ENCODE data around the gene FKBP14.

FKBP14 gene

GRCh38 chr7:30029696-30030095 lies 3.2 kb upstream of the FKBP14 start:
- Histone ChIP-seq H3K36me3 (ENCODE audit: low read depth) (peaks cover 7% of the 10 kb centered on the region; the same call in 1 of the 2 replicates), H3K4me3 (ENCODE audit: severe bottlenecking) (peak overlapping the region; percentile 78), H3K4me1 (ENCODE audit: insufficient read depth, poor library complexity, severe bottlenecking) (peaks cover 17% of the 10 kb centered on the region), H3K27ac (ENCODE audit: poor library complexity, severe bottlenecking) (no peak overlapping the region), H3K9me3 (ENCODE audit: severe bottlenecking) (no peaks in the 10 kb centered on the region), H3K27me3 (ENCODE audit: insufficient read depth, poor library complexity, severe bottlenecking) (no peaks in the 10 kb centered on the region)
- ATAC-seq (ENCODE audit: low read depth) (no peak), DNase-seq (ENCODE audit: low spot score) (no peak)
- TF ChIP-seq CTCF (IDR thresholded peaks at IDR 0.05; ENCODE audit: poor library complexity, severe bottlenecking): no peak

DNA sequence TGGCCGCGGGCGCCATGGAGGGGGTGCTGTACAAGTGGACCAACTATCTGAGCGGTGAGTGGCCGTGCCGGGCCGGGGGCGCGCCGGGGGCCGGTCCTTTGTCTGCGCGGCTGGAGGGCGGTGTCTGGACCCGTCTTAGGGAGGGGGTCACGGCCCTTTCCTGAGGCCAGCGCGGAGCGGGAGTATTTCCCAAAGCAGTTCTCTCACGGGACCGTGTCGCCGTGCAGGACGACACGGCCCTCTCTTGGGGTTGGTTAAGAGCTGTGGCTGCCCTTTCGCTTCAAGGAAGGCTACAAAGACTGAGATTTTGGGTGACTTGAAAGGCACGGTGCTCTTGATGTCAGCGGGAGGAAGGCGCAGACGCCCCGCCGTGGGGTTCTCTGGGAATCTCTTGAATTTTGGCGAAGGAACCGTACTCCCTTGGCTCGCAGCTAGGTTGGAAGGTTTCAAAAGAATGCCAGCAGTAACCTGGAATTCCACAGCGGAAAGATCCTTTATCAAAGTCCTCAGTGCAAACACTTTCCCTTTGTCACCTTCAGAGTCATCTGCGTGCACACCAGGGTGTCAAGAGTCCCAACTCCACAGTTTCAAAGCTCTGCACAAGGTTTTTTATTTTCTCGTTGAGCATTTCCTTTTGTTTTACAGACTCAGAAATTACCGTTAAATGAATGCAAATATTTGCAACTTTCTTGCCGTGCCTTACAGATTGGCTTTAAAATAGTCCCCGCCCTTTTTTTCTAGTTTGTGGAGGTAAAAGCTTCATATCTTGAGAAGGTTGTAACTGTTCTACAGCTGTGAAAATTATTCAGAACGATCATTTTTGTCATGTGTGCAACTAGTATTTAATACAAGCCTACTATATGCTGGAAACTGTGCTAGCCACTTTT lies 2.5 kb upstream of the FKBP14 start:
- Histone ChIP-seq H3K4me1 (ENCODE audit: insufficient read depth, poor library complexity, severe bottlenecking) (peaks cover 17% of the 10 kb centered on the region), H3K36me3 (ENCODE audit: low read depth) (peaks cover 7% of the 10 kb centered on the region; the same call in 1 of the 2 replicates), H3K4me3 (ENCODE audit: severe bottlenecking) (peak overlapping the region; percentile 78), H3K9me3 (ENCODE audit: severe bottlenecking) (no peaks in the 10 kb centered on the region), H3K27me3 (ENCODE audit: insufficient read depth, poor library complexity, severe bottlenecking) (no peaks in the 10 kb centered on the region), H3K27ac (ENCODE audit: poor library complexity, severe bottlenecking) (peak overlapping the region; percentile 74)
- no peak for TF ChIP-seq CTCF (IDR thresholded peaks at IDR 0.05; ENCODE audit: poor library complexity, severe bottlenecking)
- peak; percentile 60 for DNase-seq (ENCODE audit: low spot score)
- ATAC-seq (ENCODE audit: low read depth): peak; percentile 16

DNA sequence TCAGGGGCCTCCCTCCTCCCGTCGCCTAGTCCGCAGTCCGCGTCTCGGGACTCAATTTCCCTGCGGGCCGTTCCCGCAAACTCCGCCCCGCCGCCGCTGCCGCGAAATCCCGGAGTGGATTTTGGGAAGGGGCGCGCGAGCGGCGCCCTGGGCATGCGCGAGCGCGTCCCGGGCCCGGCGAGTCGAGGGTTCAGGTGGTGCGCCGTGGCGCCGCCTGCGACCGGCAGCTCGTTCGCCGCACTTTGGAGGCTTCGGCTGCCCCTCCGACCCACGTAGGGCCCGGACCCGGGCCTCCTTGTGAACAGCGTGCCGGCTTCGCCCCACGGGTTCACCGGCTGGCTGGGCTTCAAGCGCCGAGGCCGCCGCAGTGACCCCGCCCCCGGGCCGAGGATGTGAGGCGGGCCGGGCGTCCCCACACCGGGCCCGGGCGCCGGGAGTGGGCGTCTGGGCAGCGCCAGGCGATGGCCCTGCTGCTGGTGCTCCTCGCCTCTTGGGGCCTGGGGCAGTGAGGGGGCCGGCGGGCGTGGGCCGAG lies 1.8 kb upstream of the FKBP14 start, which contains the start of gene PLEKHA8:
Gene PLEKHA8 (plus strand): TSS at position 197 of the 533 bp plus-strand sequence. CDS start 351 bp downstream, outside the sequence.
- peak; percentile 24 for ATAC-seq (ENCODE audit: low read depth)
- DNase-seq (ENCODE audit: low spot score): peak; percentile 81
- no peak for TF ChIP-seq CTCF (IDR thresholded peaks at IDR 0.05; ENCODE audit: poor library complexity, severe bottlenecking)
- peak within 1 kb of the TSS; percentile 78 for H3K4me3 ChIP-seq (ENCODE audit: severe bottlenecking)
- peaks cover 4% of the 10 kb centered on the region; the same call in 1 of the 2 replicates for H3K36me3 ChIP-seq (ENCODE audit: low read depth)
- peak within 1 kb of the TSS; percentile 74 for H3K27ac ChIP-seq (ENCODE audit: poor library complexity, severe bottlenecking)
- no peaks in the 10 kb centered on the region for H3K9me3 ChIP-seq (ENCODE audit: severe bottlenecking)
- peaks cover 17% of the 10 kb centered on the region for H3K4me1 ChIP-seq (ENCODE audit: insufficient read depth, poor library complexity, severe bottlenecking)
- H3K27me3 ChIP-seq (ENCODE audit: insufficient read depth, poor library complexity, severe bottlenecking): no peaks in the 10 kb centered on the region

GRCh38 chr7:30027740-30028215 lies 1.3 kb upstream of the FKBP14 start:
- H3K4me3 ChIP-seq (ENCODE audit: severe bottlenecking): peak overlapping the region; percentile 78
- H3K27me3 ChIP-seq (ENCODE audit: insufficient read depth, poor library complexity, severe bottlenecking): no peaks in the 10 kb centered on the region
- TF ChIP-seq CTCF (IDR thresholded peaks at IDR 0.05; ENCODE audit: poor library complexity, severe bottlenecking): no peak
- DNase-seq (ENCODE audit: low spot score): no peak
- peaks cover 17% of the 10 kb centered on the region for H3K4me1 ChIP-seq (ENCODE audit: insufficient read depth, poor library complexity, severe bottlenecking)
- peaks cover 2% of the 10 kb centered on the region; the same call in 1 of the 2 replicates for H3K36me3 ChIP-seq (ENCODE audit: low read depth)
- no peaks in the 10 kb centered on the region for H3K9me3 ChIP-seq (ENCODE audit: severe bottlenecking)
- peak overlapping the region; percentile 74 for H3K27ac ChIP-seq (ENCODE audit: poor library complexity, severe bottlenecking)
- ATAC-seq (ENCODE audit: low read depth): no peak; the same call in 2 of the 3 replicates
